Ecto neural progenitor cell (in vitro differentiated cells): ENCODE measurements around the gene THBS3.
"Not testable (repeated sequence)": the region's sequence is repeated elsewhere in the genome, so short reads cannot be mapped to it uniquely, and the experiment has no call there.

Source experiments
- DNase-seq: peaks from one replicate; pipeline ENCODE4 v3.0.0-alpha.2; 2018; ENCODE audit warnings: low spot score

The THBS3 gene

DNA sequence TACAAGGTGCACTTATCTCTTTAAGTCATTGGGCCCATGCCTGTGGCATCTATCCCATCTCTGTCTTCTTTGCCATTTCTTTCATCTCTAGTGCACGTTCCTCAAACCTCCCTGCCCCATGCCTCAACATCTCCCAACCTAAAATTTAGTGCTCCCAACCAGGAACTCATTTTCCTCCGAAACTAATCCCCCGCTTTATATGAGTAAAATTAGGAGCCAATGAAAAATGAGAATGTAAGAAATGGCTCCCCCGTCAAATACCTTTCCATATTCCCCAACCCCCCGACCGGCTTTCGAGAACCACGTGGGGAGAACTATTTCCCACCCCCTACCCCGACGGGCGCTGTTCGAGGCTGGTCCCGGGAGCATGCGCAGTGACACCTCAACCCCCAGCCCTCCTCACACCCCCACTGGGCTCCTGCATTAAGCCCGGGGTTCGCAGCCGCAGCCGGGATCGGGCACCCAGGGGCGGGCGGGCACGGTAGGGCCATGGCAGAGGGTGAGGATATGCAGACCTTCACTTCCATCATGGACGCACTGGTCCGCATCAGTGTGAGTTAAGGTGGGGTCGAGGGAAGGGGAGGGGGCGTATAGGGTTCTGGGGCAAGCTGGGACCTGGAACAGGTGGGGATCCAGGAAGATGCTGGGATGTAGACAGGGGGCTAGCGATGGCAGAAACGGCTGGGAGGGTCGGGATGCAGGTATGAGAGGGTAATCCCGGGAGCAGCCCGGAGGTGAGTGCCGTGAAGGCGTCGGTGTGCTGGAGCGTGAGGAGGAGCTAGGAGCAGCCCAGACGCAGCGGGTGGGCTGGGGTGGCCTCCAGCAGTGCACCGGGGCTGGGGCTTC lies 34.0 kb downstream of the THBS3 start, which contains the start of gene TRIM46:
Gene TRIM46 (plus strand): TSS at position 372 of the 846 bp plus-strand sequence. CDS start 118 bp downstream, at position 490.
- DNase-seq, result peak; percentile 74

DNA sequence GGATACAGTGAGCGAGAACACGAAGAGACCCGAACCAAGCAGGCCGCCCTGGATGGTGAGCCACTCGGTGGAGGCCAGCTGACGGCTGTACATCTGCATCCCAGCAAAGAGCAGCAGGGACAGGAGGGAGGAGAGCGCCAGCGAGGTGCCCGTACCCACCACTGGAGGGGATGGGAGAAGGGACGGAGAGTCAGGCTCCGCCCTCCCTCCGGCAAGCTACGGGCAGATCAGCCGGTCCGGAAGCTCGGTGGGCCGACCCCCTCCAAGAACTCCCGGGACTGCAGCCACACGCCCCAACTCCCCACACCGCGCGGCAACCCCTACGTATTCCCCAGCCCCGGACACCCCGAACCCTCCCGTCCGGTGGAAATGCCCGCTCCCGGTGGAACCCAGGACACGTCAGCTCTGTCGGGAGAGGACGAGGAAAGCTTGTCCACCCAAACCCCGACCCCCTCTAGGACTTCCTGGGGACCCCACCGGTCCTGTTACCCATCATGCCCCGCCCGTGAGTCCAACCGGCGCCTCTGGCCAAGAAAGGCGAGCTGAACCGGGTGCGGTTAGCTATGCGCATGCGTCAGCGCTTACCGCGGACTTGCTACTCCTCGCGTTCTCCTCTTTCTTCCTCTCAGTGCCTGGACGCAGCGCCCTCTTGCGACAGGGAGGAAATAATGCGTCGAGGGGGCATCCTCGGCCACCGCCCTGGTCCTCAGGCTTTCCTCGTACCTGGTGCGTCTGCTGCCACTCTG lies 34.8 kb downstream of the THBS3 start, which contains the start of gene KRTCAP2:
Gene KRTCAP2 (minus strand): TSS at position 573 of the 746 bp plus-strand sequence. CDS start 80 bp downstream, at position 493.
- peak; percentile 96 for DNase-seq

DNA sequence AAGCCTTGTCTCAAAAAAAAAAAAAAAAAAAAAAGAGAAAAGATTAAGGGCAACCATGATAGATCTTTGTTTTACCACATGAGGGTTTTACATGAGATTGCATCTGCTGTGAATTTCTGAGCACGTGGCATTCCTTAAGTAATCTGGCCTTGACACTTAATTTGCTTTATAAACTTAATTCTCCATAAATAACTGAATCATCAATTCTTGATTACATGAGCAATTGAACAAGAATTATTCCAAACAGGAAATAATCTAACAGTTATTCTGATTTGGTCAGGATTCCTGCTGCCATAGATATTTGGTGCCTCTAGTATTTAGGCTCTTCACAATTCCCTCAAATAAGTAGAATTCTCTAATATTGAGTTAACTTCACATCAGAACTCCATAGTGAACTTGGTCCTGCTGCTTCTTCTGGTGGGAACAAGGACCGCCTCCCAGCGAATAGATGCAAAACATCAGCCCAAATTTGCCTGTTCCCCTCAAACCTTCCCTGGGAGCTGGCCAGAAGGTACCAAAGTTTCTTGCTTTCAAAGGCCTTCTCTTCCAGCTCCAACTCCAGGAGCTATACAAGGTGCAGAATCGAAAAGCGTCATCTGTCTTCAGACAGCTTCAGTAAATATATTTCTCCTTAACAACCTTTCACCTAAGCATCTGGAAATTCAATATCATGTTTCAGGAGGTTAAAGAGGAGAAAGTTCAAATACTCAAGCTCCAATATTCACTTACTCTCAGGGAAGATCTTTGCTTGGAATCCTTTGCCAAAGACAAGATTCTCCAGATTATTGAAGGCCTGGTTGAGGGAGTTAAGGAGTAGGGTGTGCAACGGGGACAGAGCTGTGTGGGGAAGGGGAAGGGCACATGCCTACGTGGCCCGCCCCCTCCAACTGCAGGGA lies 35.6 kb downstream of the THBS3 start:
- DNase-seq, result peak; percentile 15

DNA sequence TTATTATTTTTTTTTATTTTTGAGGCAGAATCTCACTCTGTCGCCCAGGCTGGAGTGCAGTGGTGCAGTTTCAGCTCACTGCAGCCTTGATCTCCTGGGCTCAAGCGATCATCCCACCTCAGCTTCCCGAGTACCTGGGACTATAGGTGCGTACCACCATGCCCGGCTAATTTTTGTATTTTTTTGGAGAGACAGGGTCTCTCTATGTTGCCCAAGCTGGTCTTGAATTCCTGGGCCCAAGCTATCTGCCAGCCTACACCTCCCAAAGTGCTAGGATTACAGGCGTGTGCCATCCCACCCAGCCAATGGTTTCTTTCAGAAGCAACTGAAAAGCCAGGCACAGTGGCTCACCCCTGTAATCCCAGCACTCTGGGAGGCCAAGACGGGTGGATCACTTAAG lies 36.9 kb downstream of the THBS3 start:
- peak; percentile 7 for DNase-seq

DNA sequence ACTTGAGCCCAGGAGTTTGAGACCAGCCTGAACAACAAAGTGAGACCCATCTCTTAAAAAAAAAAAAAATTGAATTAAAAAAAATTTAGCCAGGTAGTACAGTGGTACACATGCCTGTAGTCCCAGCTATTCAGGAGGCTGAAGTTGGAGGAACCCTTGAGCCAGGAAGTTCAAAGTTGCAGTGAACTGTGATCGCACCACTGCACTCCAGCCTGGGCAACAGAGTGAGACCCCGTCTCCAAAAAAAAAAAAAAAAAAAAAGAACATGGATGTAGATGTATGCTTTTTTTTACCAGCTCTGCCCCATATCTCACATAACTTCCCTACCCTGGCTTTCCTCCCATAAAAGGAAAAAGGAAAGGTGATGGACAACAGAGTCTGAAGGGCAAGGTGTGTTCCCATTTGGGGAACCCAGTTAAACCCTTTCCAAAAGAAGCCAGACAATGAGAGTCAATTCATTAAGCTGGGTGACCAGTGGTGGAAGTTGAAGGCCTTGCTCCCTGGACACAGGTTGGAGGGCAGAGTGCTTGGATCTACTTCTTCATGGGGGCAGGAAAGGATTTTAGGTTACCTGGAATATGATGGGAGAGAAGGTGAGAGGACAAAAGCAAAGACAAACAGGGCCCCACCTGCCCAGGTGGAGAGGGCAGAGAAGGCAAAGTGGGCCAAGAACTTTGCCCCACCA lies 37.5 kb downstream of the THBS3 start:
- DNase-seq, result peak; percentile 16

- DNase-seq, result no peak
Observed at GRCh38 chr1:155169541-155169940, 38.2 kb downstream of the THBS3 start.

GRCh38 chr1:155168456-155169210 lies 39.1 kb downstream of the THBS3 start:
- peak; percentile 37 for DNase-seq

DNA sequence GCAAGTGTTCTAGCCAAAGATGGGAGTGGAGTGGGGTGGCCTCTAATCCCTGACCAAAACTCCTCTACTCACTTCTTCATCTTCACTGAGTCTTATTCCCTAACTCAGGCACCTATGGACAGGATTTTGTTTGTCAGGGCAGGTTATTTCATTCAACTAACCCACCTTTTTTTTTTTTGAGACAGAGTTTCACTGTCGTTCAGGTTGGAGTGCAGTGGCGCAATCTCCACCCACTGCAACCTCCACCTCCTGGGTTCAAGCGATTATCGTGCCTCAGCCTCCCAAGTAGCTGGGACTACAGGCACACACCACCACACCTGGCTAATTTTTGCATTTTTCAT lies 39.6 kb downstream of the THBS3 start:
- not testable (repeated sequence) for DNase-seq

DNA sequence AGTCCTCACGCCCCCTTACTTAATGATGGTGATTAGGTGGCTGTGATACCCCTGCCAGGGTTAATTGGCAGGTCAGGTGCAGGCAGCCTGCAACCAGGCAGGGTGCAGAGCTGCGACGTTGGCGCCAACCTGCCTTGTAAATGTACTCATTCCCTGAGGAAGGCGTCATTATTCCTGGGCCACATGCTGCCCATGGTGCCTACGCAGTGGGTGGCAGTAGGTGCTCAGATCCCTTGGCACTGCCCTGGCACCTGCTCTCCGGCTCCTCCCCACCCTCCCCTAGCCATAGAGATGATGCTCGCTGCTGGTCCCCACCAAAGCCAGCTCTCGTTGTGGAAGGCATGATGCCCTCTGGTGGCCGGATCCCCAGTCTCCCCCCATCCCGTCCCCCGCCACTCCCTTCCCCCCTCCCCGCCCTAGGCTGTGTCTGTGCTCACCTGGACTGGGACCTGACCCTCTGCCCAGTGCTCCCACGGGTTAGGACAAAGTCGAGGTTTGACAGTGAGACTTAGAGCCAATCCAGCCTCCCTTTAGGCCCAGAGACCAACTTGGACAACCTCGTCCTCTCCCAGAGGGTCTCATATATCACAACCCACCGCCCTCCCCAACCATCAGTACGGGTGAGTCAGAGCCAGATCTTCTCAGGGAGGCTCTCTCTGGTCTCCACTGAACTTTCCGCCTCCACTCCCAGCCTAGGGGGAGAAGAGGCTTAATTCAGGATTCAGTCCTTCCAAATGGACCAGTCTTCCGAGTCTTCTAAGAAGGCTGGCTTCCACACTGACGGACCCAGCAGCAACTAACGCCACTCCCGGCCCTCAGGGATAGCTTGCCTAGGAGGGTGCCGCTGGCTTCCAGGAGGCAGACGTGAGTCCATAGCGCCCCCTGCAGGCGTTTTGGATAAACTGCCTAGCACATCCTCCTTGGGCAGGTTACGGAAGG lies 40.3 kb downstream of the THBS3 start:
- peak; percentile 93 for DNase-seq

GRCh38 chr1:155166471-155167165 lies 41.1 kb downstream of the THBS3 start:
- peak; percentile 80 for DNase-seq

DNA sequence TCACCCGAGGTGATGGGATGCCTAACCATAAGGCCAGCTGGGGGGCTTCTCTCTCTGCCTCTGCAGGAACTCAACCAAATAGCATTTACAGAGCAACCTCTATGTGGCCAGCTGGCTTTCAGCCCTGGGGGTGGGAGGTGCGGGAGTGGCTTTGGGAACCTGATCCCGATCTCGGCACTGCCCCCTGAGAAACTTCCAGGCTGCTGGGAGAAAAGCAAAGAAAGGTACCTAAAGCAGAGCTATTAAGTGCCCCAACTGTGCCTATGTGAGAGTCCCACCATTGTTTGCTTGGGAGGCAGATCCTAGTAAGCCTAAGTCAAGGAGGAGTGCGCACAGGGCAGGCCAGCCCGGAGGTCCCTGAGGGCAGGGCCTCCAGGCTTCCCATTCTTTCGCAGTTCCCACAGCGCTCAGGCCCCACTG lies 41.6 kb downstream of the THBS3 start:
- peak; percentile 73 for DNase-seq

- not testable (repeated sequence) for DNase-seq
Observed at GRCh38 chr1:155164625-155165024, 43.1 kb downstream of the THBS3 start.

DNA sequence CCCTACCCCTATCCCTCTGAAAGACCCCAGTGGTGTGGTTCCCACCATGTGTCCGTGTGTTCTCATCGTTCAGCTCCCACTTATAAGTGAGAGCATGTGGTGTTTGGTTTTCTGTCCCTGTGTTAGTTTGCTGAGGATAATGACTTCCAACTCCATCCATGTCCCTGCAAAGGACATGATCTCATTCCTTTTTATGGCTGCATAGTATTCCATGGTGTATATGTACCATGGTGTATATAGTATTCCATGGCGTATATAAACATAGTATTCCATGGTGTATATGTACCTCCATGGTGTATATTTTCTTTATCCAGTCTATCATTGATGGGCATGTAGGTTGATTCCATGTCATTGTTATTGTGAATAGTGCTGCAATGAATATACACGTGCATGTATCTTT lies 43.9 kb downstream of the THBS3 start:
- not testable (repeated sequence) for DNase-seq

DNA sequence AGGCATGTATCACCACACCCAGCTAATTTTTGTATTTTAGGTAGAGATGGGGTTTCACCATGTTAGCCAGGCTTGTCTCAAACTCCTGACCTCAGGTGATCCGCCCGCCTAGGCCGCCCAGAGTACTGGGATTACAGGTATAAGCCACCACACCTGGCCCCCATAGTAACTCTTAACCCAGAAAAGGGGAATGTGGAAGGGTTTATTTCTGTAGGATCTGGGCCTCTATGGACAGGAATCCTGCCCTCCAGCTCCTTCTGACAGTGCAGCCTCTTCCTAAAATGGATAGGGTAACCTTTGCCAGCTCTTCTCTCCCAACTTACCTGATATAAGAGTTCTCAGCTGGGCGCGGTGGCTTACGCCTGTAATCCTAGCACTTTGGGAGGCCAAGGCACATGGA lies 45.1 kb downstream of the THBS3 start:
- not testable (repeated sequence) for DNase-seq

- DNase-seq, result no peak
Observed at GRCh38 chr1:155160128-155160527, 47.6 kb downstream of the THBS3 start.

DNA sequence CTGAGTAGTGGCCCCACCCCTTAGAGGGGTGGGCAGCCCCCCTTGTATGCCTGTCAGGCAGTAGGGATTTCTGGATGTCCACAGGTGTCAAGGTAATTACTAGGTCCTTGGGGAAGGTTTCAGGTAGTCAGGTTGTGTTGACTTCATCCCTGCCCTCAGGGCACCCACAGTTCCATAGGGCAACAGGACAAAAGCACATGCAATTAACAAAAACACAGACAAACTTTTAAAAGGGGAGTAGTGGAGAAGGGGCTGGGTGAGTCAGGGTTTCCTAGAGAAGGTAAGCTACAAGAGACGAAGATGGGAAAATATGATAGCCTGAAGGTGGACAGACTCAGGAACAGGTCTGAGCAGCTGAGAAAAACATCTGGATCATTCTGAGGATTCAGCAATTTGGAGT lies 48.7 kb downstream of the THBS3 start:
- no peak for DNase-seq

GRCh38 chr1:155155996-155156643 lies 51.6 kb downstream of the THBS3 start:
- DNase-seq, result not testable (repeated sequence)
